H1 (cell line): Measurements from ENCODE around the gene INSIG1. TPM values are rescaled to one million over a fixed set of nuclear protein-coding genes. Genes with fewer than 3 reads are reported as not detected.

Source experiments
- CTCF ChIA-PET: fragments of 300-600 bp; sonication (Branson Sonifier 250); formaldehyde crosslinking; loops from one replicate; lab custom pipeline; 2021; ENCODE audit not compliant: partially characterized antibody; lab: Charles Lee
- POLR2A ChIA-PET: fragments of 300-600 bp; sonication (Branson Sonifier 250); formaldehyde crosslinking; loops from one replicate; lab custom pipeline; 2021; ENCODE audit warnings: inconsistent platforms; ENCODE audit not compliant: partially characterized antibody; lab: Charles Lee
- DNase-seq, 2 experiments: peaks; one replicate each; pipeline versions ENCODE4 v3.0.0 to v3.0.0-alpha.2; 2010 to 2022; ENCODE audit warnings: low spot score in 2 of 2, low read depth in 1 of 2, mixed read lengths in 1 of 2
- FAIRE-seq: peaks from 2 replicates; lab custom pipeline; 2011; peaks lifted over from hg19 to GRCh38; lab: Jason Lieb, UNC
- H2AFZ ChIP-seq: 2 replicates; pipeline ENCODE4 v1.8.1; 2012; ENCODE audit warnings: low read length, inconsistent platforms
- H2AK5ac ChIP-seq: 2 replicates; pipeline ENCODE4 v1.6.1; 2013; ENCODE audit warnings: low read depth, low read length
- H2BK120ac ChIP-seq: replicated peaks from 2 replicates; pipeline ENCODE3; 2013; ENCODE audit warnings: low read depth, low read length, inconsistent platforms
- H2BK12ac ChIP-seq: 2 replicates; pipeline ENCODE4 v1.6.1; 2013; ENCODE audit warnings: low read depth, low read length
- H2BK15ac ChIP-seq: 2 replicates; pipeline ENCODE4 v1.6.1; 2013; ENCODE audit warnings: low read length
- H2BK20ac ChIP-seq: 2 replicates; pipeline ENCODE4 v1.6.1; 2013; ENCODE audit warnings: low read length
- H2BK5ac ChIP-seq: 2 replicates; pipeline ENCODE4 v1.6.1; 2013; ENCODE audit warnings: low read depth, low read length
- H3K14ac ChIP-seq: 2 replicates; pipeline ENCODE4 v1.6.1; 2013; ENCODE audit warnings: inconsistent platforms; ENCODE audit not compliant: insufficient read length
- H3K18ac ChIP-seq: 2 replicates; pipeline ENCODE4 v1.6.1; 2013; ENCODE audit warnings: low read length; ENCODE audit errors: extremely low read depth
- H3K23ac ChIP-seq: 2 replicates; pipeline ENCODE4 v1.6.1; 2013; ENCODE audit warnings: inconsistent platforms; ENCODE audit not compliant: insufficient read length
- H3K23me2 ChIP-seq: 2 replicates; pipeline ENCODE4 v1.6.1; 2013; ENCODE audit warnings: low read depth, low read length
- H3K27ac ChIP-seq: 2 replicates; pipeline ENCODE4 v1.6.1; 2011; ENCODE audit warnings: low read depth, low read length, inconsistent platforms
- H3K27me3 ChIP-seq, 4 experiments: replicated peaks in 1 of 4; 1 replicate in 1 of 4; 2 replicates in 3 of 4; pipeline versions ENCODE4 v1.6.1 to v1.8.1; 2011 to 2013; ENCODE audit warnings: low read length in 3 of 4, mild to moderate bottlenecking in 3 of 4, inconsistent platforms in 2 of 4, mixed read lengths in 2 of 4, moderate library complexity in 1 of 4; ENCODE audit not compliant: control insufficient read depth in 3 of 4, insufficient read depth in 3 of 4; ENCODE audit errors: extremely low read depth in 1 of 4
- H3K36me3 ChIP-seq, 4 experiments: 2 replicates each; pipeline versions ENCODE4 v1.6.1 to v1.8.1; 2011 to 2013; ENCODE audit warnings: mild to moderate bottlenecking in 4 of 4, low read length in 3 of 4, moderate library complexity in 2 of 4, control low read depth in 1 of 4, inconsistent platforms in 1 of 4; ENCODE audit not compliant: insufficient read depth in 4 of 4, control insufficient read depth in 2 of 4
- H3K4ac ChIP-seq: replicated peaks from 2 replicates; pipeline ENCODE3; 2013; ENCODE audit warnings: low read length, low read depth, mixed read lengths, inconsistent platforms; ENCODE audit not compliant: insufficient read length
- H3K4me1 ChIP-seq, 4 experiments: replicated peaks in 1 of 4; 1 replicate in 1 of 4; 2 replicates in 3 of 4; pipeline versions ENCODE4 v1.6.1 to v1.8.1; 2011 to 2013; ENCODE audit warnings: low read length in 3 of 4, inconsistent platforms in 2 of 4, mixed read lengths in 1 of 4; ENCODE audit not compliant: insufficient read depth in 4 of 4, control insufficient read depth in 3 of 4
- H3K4me2 ChIP-seq, 2 experiments: 2 replicates each; pipeline versions ENCODE4 v1.6.1 to v1.8.1; 2011 to 2013; ENCODE audit warnings: low read depth in 2 of 2, low read length in 2 of 2, control low read depth in 1 of 2, inconsistent platforms in 1 of 2, mild to moderate bottlenecking in 1 of 2; ENCODE audit not compliant: insufficient read depth in 1 of 2
- H3K4me3 ChIP-seq, 4 experiments: fragments of 200-600, 300-600 bp in 1 of 4; sonication (generic), shearing (Covaris generic), sonication (Bioruptor Twin) in 1 of 4; 2 replicates each; pipeline versions ENCODE4 v1.5.1 to v1.8.1; 2011 to 2016; ENCODE audit warnings: low read length in 4 of 4, low read depth in 3 of 4, control low read depth in 2 of 4, inconsistent platforms in 2 of 4, mild to moderate bottlenecking in 2 of 4, mixed read lengths in 1 of 4, moderate library complexity in 1 of 4; ENCODE audit not compliant: insufficient read depth in 2 of 4; ENCODE audit errors: extremely low read depth in 1 of 4
- H3K56ac ChIP-seq: replicated peaks from 2 replicates; pipeline ENCODE3; 2013; ENCODE audit warnings: low read depth, mild to moderate bottlenecking, mixed read lengths, low read length, inconsistent platforms; ENCODE audit not compliant: insufficient read length
- H3K79me1 ChIP-seq: 2 replicates; pipeline ENCODE4 v1.6.1; 2013; ENCODE audit warnings: low read depth, low read length, control low read depth
- H3K79me2 ChIP-seq, 2 experiments: 2 replicates each; pipeline versions ENCODE4 v1.6.1 to v1.8.1; 2012 to 2013; ENCODE audit warnings: low read length in 2 of 2, mild to moderate bottlenecking in 2 of 2, inconsistent platforms in 1 of 2; ENCODE audit not compliant: insufficient read depth in 2 of 2, control insufficient read depth in 1 of 2
- H3K9ac ChIP-seq, 4 experiments: replicated peaks in 1 of 4; 1 replicate in 1 of 4; 2 replicates in 3 of 4; pipeline versions ENCODE4 v1.6.1 to v1.8.1; 2011 to 2013; ENCODE audit warnings: low read depth in 3 of 4, low read length in 3 of 4, control low read depth in 2 of 4, mild to moderate bottlenecking in 2 of 4, moderate library complexity in 2 of 4, inconsistent platforms in 1 of 4; ENCODE audit errors: extremely low read depth in 1 of 4
- H3K9me3 ChIP-seq, 2 experiments: 2 replicates each; pipeline versions ENCODE4 v1.6.1 to v1.8.1; 2012 to 2013; ENCODE audit warnings: mild to moderate bottlenecking in 2 of 2, moderate library complexity in 2 of 2, control low read depth in 1 of 2, inconsistent platforms in 1 of 2, low read depth in 1 of 2, low read length in 1 of 2, mixed read lengths in 1 of 2; ENCODE audit not compliant: insufficient read depth in 2 of 2
- H4K20me1 ChIP-seq, 2 experiments: replicated peaks in 1 of 2; 2 replicates each; pipeline versions ENCODE3 to v1.8.1; 2011 to 2013; ENCODE audit warnings: inconsistent platforms in 2 of 2, low read length in 2 of 2, mild to moderate bottlenecking in 1 of 2; ENCODE audit not compliant: insufficient read depth in 2 of 2, control insufficient read depth in 1 of 2
- H4K5ac ChIP-seq: 2 replicates; pipeline ENCODE4 v1.6.1; 2013; ENCODE audit warnings: low read length, low read depth, mixed read lengths, inconsistent platforms; ENCODE audit not compliant: insufficient read length
- H4K8ac ChIP-seq: 2 replicates; pipeline ENCODE4 v1.8.0; 2013; ENCODE audit warnings: mild to moderate bottlenecking, moderate library complexity, low read length, inconsistent platforms; ENCODE audit not compliant: insufficient read depth; ENCODE audit errors: extremely low read depth
- H4K91ac ChIP-seq: replicated peaks from 2 replicates; pipeline ENCODE3; 2013; ENCODE audit warnings: low read length, mixed read lengths, inconsistent platforms; ENCODE audit not compliant: insufficient read length
- KDM4A ChIP-seq: IDR thresholded peaks from one replicate; pipeline ENCODE4 v1.7.1; 2012; ENCODE audit warnings: low read depth, mild to moderate bottlenecking, moderate library complexity, low read length, inconsistent platforms; ENCODE audit not compliant: severe bottlenecking
- RXRA ChIP-seq: IDR thresholded peaks from 2 replicates; pipeline ENCODE4 v1.6.1; 2011; ENCODE audit warnings: low read depth, mild to moderate bottlenecking, low read length, moderate library complexity; ENCODE audit not compliant: insufficient read depth
- TBP ChIP-seq: IDR thresholded peaks from 2 replicates; pipeline ENCODE4 v1.6.1; 2011; ENCODE audit warnings: low read depth, low read length, improper control_type of control experiment
- WGBS, 2 experiments: shearing (Covaris generic) in 1 of 2; methylation state at CpG; one replicate each; pipeline versions ENCODE4 v1.1.6 to v1.1.7; 2013 to 2015; ENCODE audit warnings: low lambda C conversion rate in 2 of 2, mixed read lengths in 2 of 2, inconsistent platforms in 1 of 2, low coverage in 1 of 2, missing lambda C conversion rate in 1 of 2; ENCODE audit not compliant: insufficient replicate concordance in 2 of 2, insufficient coverage in 1 of 2, insufficient read length in 1 of 2; ENCODE audit errors: extremely low coverage in 1 of 2, missing lambda C conversion rate in 1 of 2; 5-methylcytosine and 5-hydroxymethylcytosine counted together
- polyA plus RNA-seq, 7 experiments: library from polyadenylated mRNA; depleted of rRNA in 3 of 7; stranded (reverse) in 5 of 7; unstranded in 2 of 7; fragments of >200 nt in 5 of 7; fragments of 200-250 nt in 2 of 7; gene quantifications; 1 replicate in 5 of 7; 2 replicates in 1 of 7; 4 replicates in 1 of 7; pipeline versions ENCODE4 v1.2.1 to v1.2.3, GENCODE V29; 2011 to 2013; ENCODE audit warnings: missing spikeins in 2 of 7, mixed read lengths in 2 of 7
- total RNA-seq: library from RNA; stranded (reverse); fragmentation: NEBNext Ultra II Directional; extraction: Animal tissue kit (Norgen Biotek cat#: 25700); gene quantifications from 2 replicates; pipeline ENCODE4 v1.2.1, GENCODE V29; 2021

Gene INSIG1
- total and polyA plus RNA-seq, 2 of the 8 experiments (the other 6 are each of a cell fraction or from before 2014, with no cell fraction given), result 40.0 to 58.4 TPM

DNA sequence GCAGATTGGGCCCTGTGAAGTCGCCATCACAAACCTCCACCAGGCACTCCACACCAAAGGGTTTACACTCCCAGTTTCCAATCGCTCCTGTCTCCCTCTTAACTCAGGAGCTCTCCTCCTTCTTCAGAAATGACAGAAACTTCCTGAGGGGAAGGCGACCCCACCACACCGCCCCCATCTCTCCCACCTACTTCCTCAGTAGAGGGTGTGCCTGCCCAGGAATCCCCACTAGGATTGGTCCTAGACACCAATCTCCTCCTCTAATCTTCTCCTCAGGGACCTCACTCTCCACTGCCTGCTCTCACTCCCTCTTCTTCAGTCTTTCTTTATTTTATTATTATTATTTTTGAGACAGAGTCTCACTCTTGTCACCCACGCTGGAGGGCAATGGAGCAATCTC is 5.9 kb upstream of the INSIG1 start:
- H3K79me2 ChIP-seq, result no peaks in the 10 kb centered on the region
- no peak overlapping the region for H3K9ac ChIP-seq
- no peaks in the 10 kb centered on the region for H3K36me3 ChIP-seq
- H3K27me3 ChIP-seq, result no peaks in the 10 kb centered on the region
- H3K4ac ChIP-seq, result no peak overlapping the region
- H4K20me1 ChIP-seq, result no peaks in the 10 kb centered on the region
- no peak overlapping the region for H4K91ac ChIP-seq
- FAIRE-seq (no peak), DNase-seq (no peak)
- H3K23ac ChIP-seq, result no peak overlapping the region
- no peak overlapping the region for H2BK20ac ChIP-seq
- no peak overlapping the region for H2BK15ac ChIP-seq
- no peak overlapping the region for H3K27ac ChIP-seq
- H2BK5ac ChIP-seq, result no peak overlapping the region
- no peak overlapping the region; the same call in 1 of the 2 replicates for H2BK12ac ChIP-seq
- CTCF ChIA-PET, result no interaction called here
- peaks cover 3 to 12% (median 8%) of the 10 kb centered on the region in 4 experiments; a peak in 4 of 7 replicates for H3K4me1 ChIP-seq
- H3K18ac ChIP-seq, result no peak overlapping the region
- H2AFZ ChIP-seq, result no peak overlapping the region
- no peak overlapping the region for H4K8ac ChIP-seq
- H2BK120ac ChIP-seq, result no peak overlapping the region
- H3K9me3 ChIP-seq, result no peaks in the 10 kb centered on the region
- no peak overlapping the region for H3K4me2 ChIP-seq
- no peak overlapping the region for H4K5ac ChIP-seq
- H3K23me2 ChIP-seq, result peaks cover 3% of the 10 kb centered on the region; the same call in 1 of the 2 replicates
- H3K56ac ChIP-seq, result no peak overlapping the region
- H3K4me3 ChIP-seq, result no peak overlapping the region
- POLR2A ChIA-PET, result no interaction called here
- H3K79me1 ChIP-seq, result no peaks in the 10 kb centered on the region
- no peak overlapping the region for H2AK5ac ChIP-seq
- H3K14ac ChIP-seq, result no peak overlapping the region
- WGBS, 2 experiments, result 88% methylated on average over 5 of the region's 5 CpGs; no CpG with 5 or more reads in 1 of the 2 experiments
- no peak for TF ChIP-seq RXRA
- no peak for TF ChIP-seq KDM4A
- TF ChIP-seq TBP, result no peak
